Measurements from ENCODE around the gene RASGRP3.

RASGRP3 gene

DNA sequence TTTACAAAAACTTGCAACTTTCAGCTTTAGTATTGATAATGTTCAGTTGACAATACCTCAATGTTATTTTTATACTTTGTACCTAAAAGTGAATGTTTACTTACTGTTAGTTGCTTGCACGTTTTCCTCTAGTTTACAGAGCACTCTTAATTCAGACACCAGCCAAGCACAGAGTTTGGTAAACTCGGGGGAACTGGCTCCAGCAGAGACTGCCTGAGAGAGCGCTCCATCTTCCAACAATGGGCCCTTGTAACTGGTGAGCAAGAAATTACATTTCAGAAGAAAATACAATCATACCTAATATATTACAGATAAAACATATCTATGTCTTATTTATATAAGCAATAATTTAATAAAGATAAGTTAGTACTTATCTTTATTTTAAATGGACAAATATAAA, 118.9 kb downstream of the RASGRP3 start:
- no peak for DNase-seq

- DNase-seq: no peak
Observed at GRCh38 chr2:33597026-33597425, 120.6 kb downstream of the RASGRP3 start.

- no peak for DNase-seq
Observed at GRCh38 chr2:33598561-33599174, 122.2 kb downstream of the RASGRP3 start.

DNA sequence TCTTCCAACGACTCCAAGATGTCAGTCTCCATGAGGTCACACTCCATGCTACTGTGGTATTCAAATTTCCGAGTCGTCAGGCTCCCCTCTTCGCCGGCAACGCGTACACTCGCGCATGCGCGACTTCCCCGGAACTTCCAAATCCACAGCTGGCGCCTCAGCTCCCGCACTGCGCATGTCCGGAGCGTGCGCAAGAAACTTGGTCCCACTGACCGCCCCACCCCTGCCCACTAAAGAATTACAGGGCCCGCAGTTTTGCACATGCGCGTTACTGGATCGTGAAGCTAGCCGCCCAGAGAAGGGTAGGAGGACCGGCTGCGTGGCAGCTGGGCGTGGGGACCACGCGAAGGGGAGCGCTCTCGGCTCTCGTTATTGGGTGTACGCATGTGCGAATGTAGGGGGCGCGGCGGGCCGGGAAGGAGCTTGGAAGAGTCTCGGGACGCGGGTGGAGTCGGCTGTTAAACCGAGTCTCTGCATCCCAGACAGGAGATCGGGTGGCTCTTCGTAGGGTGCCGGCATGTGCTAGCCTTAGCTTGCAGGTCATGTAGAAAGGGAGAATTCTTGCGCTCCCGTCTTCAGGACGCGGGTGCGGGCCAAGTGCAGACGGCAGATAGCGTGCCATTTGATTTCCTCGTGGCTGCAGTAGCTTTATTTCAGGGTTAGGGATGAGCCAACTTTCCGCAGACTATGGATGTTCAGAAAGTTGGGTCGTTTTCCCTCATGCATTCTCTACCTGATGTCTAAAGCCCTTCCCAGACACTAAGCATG, 122.9 kb downstream of the RASGRP3 start, which contains the start of gene FAM98A:
Gene FAM98A (minus strand): TSS at position 125 of the 768 bp plus-strand sequence. CDS start 78 bp downstream, at position 47.
- peak; percentile 96 for DNase-seq

GRCh38 chr2:33599943-33600192, 123.4 kb downstream of the RASGRP3 start:
- no peak for DNase-seq

GRCh38 chr2:33602201-33602830, 125.9 kb downstream of the RASGRP3 start:
- no peak for DNase-seq

DNA sequence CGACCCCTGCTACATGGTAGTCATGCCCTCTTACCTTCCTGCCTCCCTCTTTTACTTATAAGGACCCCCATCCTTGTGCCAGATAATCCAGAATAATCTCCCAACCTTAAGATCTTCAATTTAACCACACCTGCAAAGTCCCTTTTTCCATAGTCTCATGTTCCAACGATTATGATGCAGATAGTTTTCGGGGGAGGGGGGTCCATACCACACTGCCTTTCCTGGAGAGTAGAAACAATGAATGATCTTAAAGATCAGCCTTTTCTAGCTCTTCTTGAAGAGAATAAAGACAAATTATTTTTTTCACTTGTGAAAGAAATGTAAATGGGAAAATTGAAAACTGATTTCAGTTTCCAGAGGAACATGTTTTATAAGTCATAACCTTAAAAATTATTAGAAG, 127.0 kb downstream of the RASGRP3 start:
- no peak for DNase-seq

DNA sequence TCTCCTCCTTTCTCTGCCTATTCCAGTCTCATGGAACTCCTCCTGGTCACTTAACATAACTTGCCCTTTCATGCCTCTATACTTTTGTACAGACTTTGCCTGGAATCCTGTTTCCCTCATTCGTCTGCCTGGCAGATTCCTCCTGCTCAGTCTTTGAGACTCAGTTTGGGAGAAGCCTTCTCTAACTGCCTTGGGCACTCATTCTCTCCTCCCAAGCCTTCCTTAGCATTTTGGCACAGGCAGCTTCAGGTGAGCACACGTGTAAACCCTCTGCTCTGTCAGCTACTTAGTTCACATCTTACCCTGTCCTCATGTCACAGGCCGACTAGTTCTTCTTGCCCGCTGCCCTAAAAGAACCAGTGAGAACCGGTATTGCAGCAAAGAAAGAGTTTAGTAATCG, 128.6 kb downstream of the RASGRP3 start:
- DNase-seq: no peak

DNA sequence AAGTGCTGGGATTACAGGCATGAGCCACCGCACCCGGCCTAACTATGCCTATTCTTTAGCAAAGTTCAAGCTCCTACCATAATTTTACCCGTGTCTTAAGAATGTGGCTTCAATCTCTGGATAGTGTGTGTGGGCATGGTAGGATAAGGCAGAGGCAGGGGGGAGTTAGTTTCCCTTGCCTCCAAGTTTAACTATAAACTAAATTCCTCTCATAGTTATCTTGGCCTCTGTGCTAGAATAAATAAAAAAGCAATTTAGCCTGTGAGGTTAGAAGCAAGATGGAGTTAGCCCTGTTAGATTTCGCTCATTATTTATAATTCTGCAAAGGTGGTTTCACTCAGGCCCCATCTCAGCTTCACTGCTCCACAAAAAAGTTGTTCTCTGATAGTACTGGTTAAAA, 129.7 kb downstream of the RASGRP3 start:
- no peak for DNase-seq

DNA sequence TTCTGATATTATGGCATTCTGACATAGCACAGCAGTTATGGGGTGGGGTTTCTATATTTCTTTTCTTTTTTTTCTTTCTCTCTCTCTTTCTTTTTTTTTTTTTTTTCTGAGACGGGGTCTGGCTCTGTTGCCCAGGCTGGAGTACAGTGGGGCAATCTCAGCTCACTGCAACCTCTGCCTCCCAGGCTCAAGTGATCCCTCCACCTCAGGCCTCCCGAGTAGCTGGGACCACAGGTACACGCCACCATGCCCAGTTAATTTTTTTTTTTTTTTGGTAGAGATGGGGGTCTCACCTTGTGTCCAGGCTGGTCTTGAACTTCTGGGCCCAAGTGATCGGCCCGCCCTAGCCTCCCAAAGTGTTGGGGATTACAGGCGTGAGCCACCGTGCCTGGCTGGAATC, 130.2 kb downstream of the RASGRP3 start:
- DNase-seq: no peak

DNA sequence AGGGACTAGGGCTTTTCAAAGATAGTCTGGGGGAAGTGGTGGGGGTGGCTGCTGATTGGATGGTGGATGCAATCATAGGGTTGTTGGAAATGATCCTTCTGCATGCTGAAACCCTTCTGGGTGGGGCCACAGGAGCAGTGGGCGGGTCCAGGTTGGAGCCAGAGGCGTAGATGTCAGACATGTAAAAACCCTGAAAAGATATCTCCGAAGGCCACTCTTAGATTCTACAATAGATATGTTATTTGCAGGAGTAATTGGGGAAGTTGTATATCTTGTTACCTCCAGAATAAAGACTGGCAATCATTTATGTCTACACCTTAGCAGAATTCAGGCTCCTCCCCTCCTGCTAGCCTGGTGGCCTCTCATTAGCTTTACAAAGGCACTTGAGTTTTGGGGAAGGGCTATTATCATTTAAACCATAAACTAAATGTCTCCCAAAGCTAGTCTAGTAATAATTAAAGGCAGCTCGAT, 130.8 kb downstream of the RASGRP3 start:
- DNase-seq: no peak

- DNase-seq: no peak
Observed at GRCh38 chr2:33607905-33608304, 131.5 kb downstream of the RASGRP3 start.

DNA sequence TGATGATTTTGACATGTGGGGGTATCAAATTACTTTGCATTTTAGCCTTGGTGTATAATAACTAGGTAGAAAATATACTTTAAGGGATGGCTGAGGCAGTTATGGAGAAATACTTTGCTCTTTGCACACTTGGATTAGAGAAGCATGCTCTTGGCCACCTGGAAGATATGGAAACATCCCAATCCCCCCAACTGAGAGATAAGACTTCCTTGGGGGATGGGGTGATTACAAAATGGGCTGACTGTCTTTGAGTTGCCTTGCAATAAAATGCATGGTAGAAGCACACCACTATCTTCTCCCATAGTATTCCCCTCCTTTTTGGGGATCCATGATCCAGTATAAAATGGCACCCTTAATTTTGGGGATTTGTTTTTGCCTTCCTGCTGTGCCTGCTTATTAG, 137.7 kb downstream of the RASGRP3 start:
- no peak for DNase-seq

Data from GF-D8 (cell line).